GM19025 (cell line): ENCODE data around the gene EPOP.
A peak's percentile ranks its signal among the peaks of the same experiment; 100 is the strongest.

ENCODE experiments used
- ATAC-seq: cut with Tn5 transposase; IDR thresholded peaks from one replicate; pipeline ENCODE4 v1.9.1; 2021; ENCODE audit warnings: mild to moderate bottlenecking, low read depth, moderate library complexity; ENCODE audit not compliant: unreplicated experiment

The EPOP gene

GRCh38 chr17:38674749-38675615 is at the start of gene EPOP:
Gene EPOP (minus strand): TSS chr17:38674957. CDS start chr17:38674495, 462 bp downstream.
- ATAC-seq: peak; percentile 66

DNA sequence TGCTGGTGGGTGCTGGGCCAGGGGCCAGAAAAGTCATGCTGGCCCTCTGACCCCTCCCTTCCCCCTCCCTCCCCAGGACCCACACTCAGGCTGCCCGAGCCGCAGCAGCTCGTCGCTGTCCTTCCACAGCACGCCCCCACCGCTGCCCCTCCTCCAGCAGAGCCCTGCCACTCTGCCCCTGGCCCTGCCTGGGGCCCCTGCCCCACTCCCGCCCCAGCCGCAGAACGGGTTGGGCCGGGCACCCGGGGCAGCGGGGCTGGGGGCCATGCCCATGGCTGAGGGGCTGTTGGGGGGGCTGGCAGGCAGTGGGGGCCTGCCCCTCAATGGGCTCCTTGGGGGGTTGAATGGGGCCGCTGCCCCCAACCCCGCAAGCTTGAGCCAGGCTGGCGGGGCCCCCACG is 47.0 kb upstream of the EPOP start:
- no peak for ATAC-seq

DNA sequence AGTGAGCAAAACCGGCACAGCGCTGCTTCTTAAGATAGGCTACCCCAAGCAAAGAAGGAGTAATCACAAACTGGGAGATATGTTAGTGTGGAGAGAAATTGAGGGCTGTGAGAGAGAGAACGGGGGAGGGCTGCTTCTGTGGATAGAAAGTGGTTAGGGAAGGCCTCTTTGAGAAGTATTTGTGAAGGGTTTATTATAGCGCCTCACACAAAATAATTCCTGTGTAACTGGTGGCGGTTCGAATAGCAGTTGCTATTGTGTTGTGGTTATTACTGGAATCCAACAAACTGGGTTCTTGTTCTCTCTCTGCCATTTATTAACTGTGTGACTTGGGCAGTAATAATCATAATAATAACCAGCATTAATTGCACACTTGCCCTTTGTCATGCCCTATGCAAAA is 46.2 kb upstream of the EPOP start:
- ATAC-seq: no peak

GRCh38 chr17:38719943-38720641 is 45.3 kb upstream of the EPOP start:
- no peak for ATAC-seq

DNA sequence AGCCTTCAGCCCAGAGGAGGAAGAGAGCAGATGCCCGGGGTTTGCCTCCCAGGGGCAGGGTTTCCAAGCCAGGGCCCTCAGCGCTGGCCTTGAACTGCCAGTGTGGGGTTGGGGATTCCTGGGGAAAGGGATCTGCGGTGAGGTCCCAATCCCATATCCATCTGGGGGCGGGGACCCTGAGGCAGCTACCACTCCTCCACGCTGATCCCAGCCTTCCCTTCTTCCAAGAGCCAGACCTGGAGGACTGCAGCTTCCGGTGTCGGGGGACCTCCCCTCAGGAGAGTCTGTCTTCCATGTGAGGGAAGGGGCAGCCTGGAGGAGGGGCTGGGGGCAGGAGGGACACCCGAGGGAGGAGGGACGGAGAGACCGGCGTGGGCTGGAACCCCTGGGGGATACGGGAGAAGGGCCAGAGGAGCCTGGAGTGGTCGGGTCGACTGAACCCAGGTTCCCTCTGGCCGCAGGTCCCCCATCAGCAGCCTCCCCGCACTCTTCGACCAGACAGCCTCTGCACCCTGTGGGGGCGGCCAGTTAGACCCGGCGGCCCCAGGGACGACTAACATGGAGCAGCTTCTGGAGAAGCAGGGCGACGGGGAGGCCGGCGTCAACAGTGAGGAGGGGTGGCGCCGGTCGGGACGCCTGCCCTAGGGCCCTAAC is 44.7 kb upstream of the EPOP start:
- no peak for ATAC-seq

GRCh38 chr17:38717139-38717745 is 42.5 kb upstream of the EPOP start:
- no peak for ATAC-seq

- no peak for ATAC-seq
Observed at GRCh38 chr17:38716368-38717005, 41.7 kb upstream of the EPOP start.

- ATAC-seq: no peak
Observed at GRCh38 chr17:38715216-38715943, 40.6 kb upstream of the EPOP start.

DNA sequence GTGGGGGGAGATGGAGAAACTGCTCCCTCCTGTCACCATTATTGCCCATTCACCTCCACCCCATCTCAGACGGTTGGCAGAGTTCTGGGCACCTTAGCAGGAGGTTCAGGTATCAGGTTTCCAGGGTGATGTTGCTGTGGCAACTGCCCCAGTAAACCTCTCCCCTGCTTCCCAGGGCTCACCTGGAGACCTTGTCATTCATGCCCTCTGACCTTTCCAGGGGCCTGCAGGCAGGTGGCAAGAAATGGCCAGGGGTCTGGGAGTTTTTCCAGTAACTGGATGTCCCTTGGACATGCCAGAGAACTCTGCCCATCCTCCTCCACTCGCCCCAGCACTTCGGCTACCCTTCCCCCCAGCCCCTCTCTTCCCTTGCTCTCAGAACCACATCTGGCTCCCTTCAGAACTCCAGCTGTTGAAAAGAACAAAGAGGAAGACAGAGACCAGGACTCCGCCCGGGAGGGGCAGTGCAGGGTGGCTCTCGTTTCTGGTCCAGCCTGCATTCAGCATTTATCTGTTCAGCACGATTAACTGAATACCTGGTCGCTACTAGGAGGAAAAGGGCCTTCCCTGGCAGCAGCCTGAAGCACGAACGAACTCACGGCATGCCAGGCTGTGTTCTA is 38.8 kb upstream of the EPOP start:
- ATAC-seq: no peak

DNA sequence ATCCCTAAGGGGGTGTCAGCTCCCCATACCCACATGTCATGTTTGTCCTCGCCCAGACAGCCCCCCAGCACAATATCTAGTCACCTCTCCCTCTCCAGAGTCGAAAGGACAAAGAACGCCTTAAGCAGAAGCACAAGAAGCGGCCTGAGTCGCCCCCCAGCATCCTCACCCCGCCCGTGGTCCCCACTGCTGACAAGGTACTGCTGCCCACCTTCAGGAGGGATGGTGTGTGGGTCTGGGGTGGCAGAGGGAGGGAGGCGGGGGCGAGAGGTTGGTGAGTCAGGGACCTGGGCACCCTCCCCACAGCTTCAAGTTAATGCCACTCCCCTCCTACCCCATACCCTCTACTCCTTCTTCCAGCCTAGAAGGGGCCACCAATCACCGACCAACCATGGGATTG is 37.8 kb upstream of the EPOP start:
- ATAC-seq: no peak

GRCh38 chr17:38711792-38712571 is 37.2 kb upstream of the EPOP start:
- no peak for ATAC-seq

GRCh38 chr17:38710985-38711384 is 36.2 kb upstream of the EPOP start:
- ATAC-seq: no peak

DNA sequence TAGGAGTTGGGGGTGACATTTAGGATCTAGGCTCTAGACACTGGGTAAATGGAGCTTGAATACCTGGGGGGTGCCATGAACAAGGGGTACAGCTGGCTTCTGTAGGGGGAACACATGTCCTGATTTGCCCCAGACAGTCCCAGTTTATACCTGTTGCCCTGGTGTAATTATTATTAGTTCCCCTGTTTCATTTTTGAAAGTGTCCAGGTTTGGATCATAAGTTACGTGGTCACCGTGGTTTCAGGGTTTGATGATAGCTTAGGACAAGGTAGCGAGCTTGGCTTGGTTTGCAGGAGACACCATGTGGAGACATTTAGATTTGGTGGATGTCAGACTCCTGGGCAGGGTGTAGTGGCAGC is 35.8 kb upstream of the EPOP start:
- no peak for ATAC-seq

- no peak for ATAC-seq
Observed at GRCh38 chr17:38709864-38710603, 35.3 kb upstream of the EPOP start.

GRCh38 chr17:38709104-38709820 is 34.5 kb upstream of the EPOP start:
- no peak for ATAC-seq

DNA sequence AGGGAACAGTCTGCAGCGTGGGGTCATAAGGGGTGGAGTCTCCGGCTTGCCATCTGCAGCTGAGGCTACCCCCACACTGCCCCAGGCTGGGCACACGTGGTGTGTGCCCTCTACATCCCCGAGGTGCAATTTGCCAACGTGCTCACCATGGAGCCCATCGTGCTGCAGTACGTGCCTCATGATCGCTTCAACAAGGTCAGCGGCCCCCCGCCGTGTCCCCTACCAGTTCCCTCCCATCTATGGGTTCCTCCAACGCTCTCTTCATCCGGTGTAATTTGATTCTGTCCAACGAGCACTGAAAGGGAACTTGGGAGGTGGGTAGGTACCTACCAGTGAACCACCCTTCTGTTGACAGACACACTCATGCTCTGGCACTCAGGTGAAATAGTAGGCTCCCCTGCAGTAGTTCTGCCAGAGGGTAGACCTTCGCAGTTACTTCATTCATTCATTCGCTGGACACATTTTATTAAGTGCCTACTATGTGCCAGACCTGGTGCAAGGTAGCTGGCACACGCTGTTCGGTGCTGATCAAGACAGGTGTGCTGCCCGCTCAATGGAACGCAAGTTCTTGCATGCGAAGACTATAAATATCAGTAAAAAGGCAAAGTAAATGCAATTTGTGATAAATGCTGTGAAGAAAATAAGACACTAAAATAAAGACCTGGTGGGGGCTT is 33.1 kb upstream of the EPOP start:
- ATAC-seq: no peak
